ENCODE results near the gene SCPEP1.

GRCh38 chr17:57017625-57018024, 39.7 kb downstream of the SCPEP1 start:
- TF ChIP-seq, protein P1, sequence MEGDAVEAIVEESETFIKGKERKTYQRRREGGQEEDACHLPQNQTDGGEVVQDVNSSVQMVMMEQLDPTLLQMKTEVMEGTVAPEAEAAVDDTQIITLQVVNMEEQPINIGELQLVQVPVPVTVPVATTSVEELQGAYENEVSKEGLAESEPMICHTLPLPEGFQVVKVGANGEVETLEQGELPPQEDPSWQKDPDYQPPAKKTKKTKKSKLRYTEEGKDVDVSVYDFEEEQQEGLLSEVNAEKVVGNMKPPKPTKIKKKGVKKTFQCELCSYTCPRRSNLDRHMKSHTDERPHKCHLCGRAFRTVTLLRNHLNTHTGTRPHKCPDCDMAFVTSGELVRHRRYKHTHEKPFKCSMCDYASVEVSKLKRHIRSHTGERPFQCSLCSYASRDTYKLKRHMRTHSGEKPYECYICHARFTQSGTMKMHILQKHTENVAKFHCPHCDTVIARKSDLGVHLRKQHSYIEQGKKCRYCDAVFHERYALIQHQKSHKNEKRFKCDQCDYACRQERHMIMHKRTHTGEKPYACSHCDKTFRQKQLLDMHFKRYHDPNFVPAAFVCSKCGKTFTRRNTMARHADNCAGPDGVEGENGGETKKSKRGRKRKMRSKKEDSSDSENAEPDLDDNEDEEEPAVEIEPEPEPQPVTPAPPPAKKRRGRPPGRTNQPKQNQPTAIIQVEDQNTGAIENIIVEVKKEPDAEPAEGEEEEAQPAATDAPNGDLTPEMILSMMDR (IDR thresholded peaks at IDR 0.05) = no peak
- no peak for TF ChIP-seq ZFX (IDR thresholded peaks at IDR 0.05; ENCODE audit: borderline replicate concordance)

All from 22Rv1 (cell line).